NCI-H128 (cell line): ENCODE results near the gene CAPNS1.
"Not testable (repeated sequence)": the region's sequence is repeated elsewhere in the genome, so short reads cannot be mapped to it uniquely, and the experiment has no call there.

Source experiments
- DNase-seq: peaks from one replicate; lab custom pipeline; 2025; ENCODE audit not compliant: unreplicated experiment; lab: John Stamatoyannopoulos, UW

CAPNS1 gene

DNA sequence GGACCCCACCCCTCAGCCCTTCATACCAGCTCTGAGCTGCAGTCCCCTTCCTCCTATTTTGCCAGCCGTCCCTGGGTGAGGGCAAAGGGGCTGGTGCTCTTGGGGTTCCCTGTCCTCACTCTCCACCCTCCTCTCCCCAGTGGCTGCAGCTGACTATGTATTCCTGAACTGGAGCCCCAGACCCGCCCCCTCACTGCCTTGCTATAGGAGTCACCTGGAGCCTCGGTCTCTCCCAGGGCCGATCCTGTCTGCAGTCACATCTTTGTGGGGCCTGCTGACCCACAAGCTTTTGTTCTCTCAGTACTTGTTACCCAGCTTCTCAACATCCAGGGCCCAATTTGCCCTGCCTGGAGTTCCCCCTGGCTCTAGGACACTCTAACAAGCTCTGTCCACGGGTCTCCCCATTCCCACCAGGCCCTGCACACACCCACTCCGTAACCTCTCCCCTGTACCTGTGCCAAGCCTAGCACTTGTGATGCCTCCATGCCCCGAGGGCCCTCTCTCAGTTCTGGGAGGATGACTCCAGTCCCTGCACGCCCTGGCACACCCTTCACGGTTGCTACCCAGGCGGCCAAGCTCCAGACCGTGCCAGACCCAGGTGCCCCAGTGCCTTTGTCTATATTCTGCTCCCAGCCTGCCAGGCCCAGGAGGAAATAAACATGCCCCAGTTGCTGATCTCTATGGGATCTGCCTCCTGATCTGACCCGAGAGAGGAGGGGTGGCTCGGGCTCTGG is 10.0 kb downstream of the CAPNS1 start:
- no peak for DNase-seq

DNA sequence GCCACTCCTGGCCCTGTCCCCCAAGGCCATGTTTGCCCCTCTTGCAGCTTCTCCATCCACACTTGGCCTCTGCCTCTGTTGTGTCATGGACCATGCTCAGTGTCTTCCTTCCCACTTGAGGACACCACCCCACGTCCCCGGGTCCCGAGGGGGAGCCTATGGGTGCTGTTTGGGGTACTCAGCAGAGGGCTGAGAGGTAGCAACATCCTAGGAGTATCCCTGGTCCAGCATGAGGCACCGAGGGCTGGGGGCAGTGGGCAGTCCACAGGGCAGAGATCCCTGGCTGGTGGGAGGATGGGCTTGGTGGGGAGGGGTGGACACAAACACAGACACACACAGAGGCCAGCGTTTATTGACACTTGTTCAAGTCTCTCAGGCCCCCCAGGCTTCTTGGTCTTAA is 10.7 kb downstream of the CAPNS1 start:
- DNase-seq = no peak

DNA sequence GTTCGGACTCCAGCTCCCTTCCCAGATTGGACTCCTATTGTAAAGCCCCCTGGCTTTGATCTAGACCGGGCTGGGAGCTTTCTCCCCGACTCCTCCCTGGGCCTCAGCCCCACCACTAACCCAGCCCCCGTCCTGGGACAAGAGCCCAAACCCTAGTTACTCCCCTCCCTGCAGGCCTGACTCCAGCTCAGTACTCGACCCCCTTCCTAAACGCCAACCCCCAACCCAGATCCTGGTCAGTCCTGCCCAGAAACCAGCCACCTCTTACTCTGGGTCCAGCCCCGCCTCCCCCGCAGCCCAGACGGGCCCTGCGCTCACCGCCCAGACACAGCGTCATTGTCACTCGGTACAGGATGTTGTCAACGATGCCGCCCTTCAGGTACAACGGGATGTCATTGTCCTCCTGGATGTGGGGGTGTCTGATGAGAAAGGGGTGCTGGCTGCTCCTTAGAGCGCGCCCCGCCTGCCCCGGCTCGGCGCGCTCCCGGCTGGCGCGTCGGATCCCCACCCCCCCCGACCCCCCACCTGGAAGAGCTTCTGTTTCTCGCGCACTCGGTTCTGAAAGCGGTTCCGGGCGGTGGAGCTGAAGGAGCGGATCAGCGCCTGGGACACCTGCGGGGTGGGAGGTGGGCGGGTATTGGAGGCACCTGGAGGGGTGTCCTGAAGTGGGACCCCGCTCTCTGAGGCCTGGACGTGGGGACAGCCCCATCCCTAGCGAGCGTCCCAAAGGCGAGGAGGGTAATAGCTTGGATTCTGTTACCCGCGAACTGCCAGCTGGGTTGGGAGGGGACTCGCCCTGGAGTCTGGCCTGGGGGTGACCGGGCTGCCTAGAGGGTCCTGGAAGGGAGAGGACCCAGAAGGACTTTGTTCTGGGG is 11.5 kb downstream of the CAPNS1 start:
- no peak for DNase-seq

DNA sequence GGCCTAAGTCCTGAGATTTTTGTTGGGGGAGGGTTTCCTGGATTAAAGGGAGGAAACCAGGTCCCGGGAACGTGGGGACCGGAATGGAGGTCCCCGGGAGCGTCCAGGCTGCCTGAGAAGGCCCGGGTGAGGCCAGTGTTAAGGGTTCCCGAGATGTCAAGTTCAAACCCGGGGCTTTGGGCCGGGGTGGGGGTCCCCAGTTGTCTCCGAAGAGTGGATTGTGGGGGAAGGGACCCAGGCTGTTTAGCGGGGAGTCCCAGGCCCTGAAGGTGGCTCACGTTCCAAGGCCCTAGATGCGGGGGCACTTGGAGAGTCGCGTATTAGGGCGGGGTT is 12.1 kb downstream of the CAPNS1 start:
- DNase-seq = no peak

DNA sequence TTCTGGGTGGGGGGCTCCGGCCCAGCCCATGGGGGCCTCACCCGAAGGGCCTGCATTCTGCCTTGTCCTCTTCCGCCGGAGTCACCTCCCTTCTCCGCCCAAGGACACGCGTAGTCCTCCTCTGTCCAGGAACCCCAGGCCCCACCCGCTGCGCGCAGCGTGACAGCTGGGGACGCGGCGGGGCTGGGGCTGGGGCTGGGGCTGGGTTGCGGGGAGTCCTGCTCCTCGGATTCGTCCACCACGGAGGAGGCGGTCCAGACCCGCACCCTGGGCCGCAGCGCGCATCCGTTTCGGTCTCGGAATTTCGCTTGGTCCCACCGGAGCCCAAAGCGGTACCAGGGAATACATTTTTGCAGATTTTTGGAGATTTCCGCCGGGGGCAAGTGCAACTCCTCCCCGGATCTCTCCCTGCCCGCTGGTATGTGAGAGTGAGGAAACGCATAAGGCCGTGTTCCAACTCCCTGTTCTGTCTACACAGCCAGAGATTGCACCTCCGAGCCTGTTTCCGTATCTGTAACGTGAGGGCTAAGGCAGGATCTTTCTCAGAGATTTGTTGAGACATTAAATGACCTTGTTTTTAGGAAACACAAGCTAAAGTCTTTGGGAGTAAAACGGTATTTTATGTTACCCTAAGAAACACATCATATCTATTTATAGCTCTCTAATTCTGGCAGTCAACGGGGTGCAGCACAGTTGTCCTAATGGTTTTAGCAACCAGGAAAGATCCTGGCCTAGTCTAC is 12.7 kb downstream of the CAPNS1 start, which contains the start of gene COX7A1:
Gene COX7A1, minus strand, starts transcription at position 96 of the 740 bp plus-strand sequence. Its CDS starts 40 bp downstream, at position 56.
- no peak for DNase-seq

DNA sequence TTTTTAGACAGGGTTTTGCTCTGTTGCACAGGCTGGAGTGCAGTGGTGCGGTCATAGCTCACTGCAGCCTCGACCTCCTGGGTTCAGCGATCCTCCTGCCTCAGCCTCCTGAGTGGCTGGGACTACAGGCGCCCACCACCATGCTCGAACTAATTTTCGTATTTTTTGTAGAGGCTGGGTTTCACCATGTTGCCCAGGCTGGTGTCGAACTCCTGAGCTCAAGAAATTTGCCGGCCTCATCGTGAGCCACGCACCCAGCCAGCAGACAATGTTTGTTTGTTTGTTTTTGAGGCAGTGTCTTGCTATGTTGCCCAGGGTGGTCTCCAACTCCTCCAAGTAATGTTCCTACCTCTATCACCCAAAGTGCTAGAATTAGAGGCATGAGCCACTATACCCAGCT is 13.3 kb downstream of the CAPNS1 start:
- no peak for DNase-seq

DNA sequence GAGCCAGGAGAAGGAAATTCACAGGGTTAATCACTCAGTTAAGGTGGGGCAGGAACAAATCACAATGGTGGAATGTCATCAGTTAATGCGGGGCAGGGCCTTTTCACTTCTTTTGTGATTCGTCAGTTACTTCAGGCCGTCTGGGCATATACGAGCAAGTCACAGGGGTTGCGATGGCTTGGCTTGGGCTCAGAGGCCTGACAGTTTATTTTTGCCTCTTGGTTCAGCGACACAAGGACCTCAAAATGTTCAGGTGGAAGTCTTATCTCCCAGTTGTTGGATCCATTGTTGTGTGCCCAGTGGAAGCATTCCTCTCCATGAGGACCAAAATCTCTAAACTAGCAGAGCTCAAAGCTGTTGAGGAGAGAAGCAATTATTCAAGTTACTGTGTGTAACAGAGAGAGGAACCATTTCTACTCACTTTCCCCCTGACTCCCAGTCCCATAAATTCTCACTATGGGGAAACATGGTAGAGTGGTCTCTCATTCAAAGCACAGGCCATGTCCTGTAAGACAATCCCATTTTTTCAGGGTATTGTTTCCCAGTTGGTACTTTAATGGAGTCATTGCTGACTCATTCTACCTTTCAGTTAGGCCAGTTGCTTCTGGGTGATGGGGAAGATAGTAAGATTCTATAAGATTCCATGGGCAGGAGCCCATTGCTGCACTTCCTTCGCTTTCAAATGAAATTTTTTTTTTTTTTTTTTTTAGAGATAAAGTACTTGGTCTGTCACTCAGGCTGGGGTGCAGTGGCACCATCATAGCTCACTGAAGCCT is 21.1 kb downstream of the CAPNS1 start:
- no peak for DNase-seq

DNA sequence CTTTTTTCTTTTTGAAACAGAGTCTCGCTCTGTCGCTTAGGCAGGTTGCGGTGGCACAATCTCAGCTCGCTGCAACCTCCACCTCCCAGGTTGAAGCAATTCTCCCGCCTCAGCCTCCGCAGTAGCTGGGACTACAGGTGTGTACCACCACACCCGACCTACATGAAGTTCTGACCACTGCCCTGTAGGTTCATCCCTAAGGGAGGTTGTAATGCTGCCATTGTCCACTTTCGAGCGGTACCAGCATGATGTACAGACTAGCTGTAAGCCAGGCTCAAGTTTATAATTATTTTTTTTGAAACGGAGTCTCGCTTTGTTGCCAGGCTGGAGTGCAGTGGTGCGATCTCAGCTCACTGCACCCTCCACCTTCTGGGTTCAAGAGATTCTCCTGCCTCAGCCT is 23.9 kb downstream of the CAPNS1 start:
- no peak for DNase-seq

DNA sequence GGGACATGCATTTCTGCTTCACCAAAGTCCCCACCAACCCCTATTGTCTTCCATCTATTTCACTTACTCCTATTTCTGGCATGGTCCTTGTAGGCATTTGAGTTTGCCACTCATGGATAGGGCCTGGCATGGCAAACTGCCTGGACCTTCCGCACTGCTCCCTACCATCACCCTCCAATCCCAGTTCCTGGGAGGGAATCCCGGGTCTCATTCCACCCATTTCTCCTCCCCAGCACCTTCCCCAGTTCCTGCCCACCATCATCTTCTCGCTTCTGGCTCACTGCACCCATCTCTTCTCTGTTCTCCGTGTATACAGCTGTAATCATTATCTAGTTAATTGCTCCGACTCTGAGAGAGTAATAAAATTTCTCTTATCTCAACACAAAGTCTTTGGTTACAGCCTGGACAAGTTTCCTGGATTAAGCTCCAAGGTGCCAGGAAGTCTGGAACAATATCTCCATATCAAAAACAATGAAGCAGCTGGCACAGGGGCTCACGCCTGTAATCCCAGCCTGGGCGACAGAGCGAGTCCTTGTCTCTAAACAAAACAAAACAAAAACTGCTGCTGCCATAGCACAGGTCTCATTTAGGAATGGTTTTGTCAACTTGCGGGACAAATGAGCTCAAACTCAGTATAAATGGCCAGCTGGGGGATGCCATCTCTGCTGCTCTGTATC is 29.4 kb downstream of the CAPNS1 start:
- DNase-seq = no peak

DNA sequence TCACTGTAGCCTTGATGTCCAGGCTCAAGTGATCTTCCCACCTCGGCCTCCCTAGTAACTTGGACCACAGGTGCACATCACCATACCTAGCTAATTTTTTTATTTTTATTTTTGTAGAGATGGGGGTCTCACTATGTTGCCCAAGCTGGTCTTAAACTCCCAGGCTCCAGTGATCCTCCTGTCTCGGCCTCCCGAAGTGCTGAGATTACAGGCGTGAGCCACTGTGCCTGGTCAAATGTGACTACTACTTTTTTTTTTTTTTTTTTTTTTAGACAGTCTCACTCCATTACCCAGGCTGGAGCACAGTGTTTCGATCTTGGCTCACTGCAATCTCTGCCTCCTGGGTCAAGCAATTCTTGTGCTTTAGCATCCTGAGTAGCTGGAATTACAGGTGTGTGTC is 33.0 kb downstream of the CAPNS1 start:
- no peak for DNase-seq

DNA sequence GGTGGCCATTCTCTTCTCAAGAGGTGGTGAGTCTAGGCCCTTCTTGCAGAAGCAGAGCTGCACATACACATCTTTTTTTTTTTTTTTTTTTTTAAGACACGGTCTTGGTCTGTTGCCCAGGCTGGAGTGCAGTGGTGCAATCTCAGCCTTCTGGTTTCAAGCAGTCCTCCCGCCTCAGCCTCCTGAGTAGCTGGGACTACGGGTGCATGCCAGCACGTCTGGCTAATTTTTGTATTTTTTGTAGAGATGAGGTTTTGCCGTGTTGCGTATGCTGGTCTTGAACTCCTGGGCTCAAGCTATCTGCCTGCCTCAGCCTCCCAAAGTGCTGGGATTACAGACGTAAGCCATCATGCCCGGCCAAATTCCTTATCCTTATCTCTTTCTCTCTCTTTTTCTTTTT is 34.0 kb downstream of the CAPNS1 start:
- not testable (repeated sequence) for DNase-seq

DNA sequence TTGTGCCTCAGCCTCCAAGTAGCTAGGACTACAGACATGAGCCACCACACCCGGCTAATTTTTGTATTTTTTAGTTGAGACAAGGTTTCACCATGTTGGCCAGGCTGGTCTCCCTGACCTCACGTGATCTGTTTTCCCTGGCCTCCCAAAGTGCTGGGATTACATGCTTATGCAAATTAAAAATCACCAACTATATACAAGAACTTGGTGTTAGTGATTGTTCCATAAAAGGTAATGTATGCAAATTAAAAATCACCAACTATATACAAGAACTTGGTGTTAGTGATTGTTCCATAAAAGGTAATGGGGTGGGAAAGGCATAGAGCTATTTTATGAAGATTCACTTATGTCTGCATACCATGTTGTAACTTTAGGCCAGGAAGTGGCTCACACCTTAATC is 39.2 kb downstream of the CAPNS1 start:
- not testable (repeated sequence) for DNase-seq

DNA sequence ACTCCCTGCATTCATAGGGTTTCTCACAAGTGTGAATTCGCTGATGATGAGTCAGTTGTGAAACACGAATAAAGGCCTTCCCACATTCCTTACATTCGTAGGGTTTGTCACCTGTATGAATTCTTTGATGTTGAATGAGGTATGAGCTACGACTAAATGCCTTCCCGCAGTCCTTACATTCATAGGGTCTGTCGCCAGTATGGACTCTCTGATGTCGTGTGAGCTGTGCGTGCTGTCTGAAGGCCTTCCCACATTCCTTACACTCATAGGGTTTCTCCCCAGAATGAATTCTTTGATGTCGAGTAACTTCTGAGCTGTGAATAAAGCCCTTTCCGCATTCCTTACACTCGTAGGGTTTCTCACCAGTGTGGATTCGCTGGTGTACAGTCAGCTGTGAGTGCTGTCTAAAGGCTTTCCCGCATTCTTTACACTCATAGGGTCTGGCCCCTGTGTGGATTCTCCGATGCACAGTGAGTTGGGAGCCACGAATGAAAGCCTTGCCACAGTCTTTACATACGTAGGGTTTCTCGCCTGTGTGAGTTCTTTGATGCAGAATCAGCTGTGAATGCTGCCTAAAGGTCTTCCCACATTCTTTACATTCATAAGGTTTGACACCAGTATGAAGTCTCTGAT is 42.9 kb downstream of the CAPNS1 start:
- DNase-seq = no peak

DNA sequence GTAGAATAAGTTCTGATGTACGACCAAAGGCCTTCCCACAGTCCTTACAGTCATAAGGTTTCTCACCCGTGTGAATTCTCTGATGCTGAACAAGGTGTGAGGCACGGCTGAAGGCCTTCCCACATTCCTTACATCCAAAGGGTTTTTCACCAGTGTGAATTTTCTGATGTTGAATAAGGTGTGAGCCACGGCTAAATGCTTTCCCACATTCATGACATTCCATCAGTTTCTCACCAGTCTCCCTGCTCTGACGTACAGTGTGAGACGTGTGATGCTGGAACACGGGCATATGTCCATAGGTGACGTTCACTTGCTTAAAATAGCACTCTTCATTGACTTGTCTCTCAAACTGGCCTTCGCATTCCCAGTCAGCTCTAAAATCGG is 43.4 kb downstream of the CAPNS1 start:
- no peak for DNase-seq

DNA sequence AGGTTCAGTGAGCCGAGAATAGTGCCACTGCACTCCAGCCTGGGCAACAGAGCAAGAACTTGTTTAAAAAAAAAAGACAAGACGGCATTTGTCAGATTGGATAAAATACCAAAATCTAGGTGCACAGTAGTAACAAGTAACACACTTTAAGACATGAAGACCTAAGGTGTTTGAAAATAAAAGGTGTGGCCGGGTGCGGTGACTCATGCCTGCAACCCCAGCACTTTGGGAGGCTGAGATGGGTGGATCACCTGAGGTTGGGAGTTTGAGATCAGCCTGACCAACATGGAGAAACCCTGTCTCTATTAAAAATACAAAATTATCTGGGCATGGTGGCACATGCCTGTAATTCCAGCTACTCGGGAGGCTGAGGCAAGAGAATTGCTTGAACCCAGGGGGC is 46.9 kb downstream of the CAPNS1 start:
- DNase-seq = not testable (repeated sequence)

DNA sequence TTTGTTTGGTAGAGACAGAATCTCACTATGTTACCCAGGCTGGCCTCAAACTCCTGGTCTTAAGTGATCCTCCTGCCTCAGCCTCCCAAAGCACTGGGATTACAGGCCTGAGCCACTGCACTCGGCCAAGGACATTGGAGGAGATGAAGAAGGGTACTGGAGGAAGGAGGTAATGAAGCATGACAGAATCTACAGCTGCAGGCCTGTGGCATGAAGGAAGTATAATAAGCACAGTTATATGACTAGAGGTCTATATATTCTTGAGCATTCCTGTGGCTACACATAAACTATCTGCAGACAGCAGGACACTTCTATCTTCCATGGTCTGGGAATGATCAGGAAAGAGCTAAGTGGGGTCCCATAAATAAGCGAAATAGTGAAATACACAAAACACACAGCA is 56.4 kb downstream of the CAPNS1 start:
- no peak for DNase-seq

DNA sequence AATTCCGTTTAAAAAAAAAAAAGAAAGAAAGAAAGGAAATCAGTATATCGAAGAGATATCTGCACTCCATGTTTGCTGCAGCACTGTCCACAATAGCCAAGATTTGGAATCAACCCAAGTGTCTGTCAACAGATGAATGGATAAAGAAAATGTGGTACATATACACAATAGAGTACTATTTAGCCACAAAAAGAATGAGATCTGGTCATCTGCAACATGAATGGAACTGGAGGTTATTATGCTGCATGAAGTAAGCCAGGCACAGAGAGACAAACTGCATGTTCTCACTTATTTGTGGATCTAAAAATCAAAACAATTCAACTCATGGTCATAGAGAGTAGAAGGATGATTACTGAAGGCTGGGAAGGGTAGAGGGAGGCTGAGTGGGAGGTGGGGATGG is 58.3 kb downstream of the CAPNS1 start:
- no peak for DNase-seq
